ENCODE measurements around the gene DENND1A.

DNA sequence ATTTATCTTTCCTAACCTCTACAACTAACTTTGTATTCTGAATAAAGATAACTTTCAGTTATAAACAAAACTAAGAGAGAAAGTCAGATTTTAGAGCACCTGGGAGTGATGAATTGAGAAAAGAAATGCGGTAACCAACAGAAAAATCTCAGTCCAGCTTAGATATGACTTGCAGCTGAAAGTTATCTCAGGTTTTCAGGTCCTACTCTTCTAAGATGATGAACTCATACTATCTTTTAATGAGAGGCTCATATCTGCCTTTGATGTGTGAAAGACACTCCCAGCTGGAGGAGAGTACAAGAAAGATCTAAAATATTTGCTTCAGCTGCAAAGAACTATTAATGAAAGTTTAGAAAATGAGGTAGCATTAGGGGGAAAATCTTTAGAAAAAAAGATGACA, 190.5 kb downstream of the DENND1A start:
- no peak for TF ChIP-seq EZH2 (IDR thresholded peaks at IDR 0.05)
- TF ChIP-seq, protein P1, sequence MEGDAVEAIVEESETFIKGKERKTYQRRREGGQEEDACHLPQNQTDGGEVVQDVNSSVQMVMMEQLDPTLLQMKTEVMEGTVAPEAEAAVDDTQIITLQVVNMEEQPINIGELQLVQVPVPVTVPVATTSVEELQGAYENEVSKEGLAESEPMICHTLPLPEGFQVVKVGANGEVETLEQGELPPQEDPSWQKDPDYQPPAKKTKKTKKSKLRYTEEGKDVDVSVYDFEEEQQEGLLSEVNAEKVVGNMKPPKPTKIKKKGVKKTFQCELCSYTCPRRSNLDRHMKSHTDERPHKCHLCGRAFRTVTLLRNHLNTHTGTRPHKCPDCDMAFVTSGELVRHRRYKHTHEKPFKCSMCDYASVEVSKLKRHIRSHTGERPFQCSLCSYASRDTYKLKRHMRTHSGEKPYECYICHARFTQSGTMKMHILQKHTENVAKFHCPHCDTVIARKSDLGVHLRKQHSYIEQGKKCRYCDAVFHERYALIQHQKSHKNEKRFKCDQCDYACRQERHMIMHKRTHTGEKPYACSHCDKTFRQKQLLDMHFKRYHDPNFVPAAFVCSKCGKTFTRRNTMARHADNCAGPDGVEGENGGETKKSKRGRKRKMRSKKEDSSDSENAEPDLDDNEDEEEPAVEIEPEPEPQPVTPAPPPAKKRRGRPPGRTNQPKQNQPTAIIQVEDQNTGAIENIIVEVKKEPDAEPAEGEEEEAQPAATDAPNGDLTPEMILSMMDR (IDR thresholded peaks at IDR 0.05) = no peak
